Measurements from ENCODE around the gene FGGY. TPM values are rescaled to one million over a fixed set of nuclear protein-coding genes. Genes with fewer than 3 reads are reported as not detected.
"Not testable (repeated sequence)": the region's sequence is repeated elsewhere in the genome, so short reads cannot be mapped to it uniquely, and the experiment has no call there.

FGGY gene
- total RNA-seq: 31.2 TPM
- long read RNA-seq, partial matches to known transcripts: 3 of 29 reads
- long read RNA-seq, other reads (novel, unspliced or antisense): 25 of 29 reads

GRCh38 chr1:59296358-59297256 lies at the start of gene FGGY:
Gene FGGY, plus strand, starts transcription at chr1:59297094. Its CDS starts 24,456 bp downstream, at chr1:59321550.
- no peaks in the 10 kb centered on the region for H3K9me3 ChIP-seq (replicated peaks)
- peak within 1 kb of the TSS; percentile 73 for H3K4me3 ChIP-seq
- peak within 1 kb of the TSS; percentile 99 for H3K27ac ChIP-seq (replicated peaks)
- peaks cover 47% of the 10 kb centered on the region for H3K4me1 ChIP-seq
- H3K27me3 ChIP-seq (ENCODE audit: low read depth): no peaks in the 10 kb centered on the region
- no peak for TF ChIP-seq CTCF (IDR thresholded peaks at IDR 0.05; ENCODE audit: borderline replicate concordance)
- no peaks in the 10 kb centered on the region for H3K36me3 ChIP-seq
- intact Hi-C loops (cut with micrococcal nuclease): loop anchor here (10.0 kb wide), 2 partner anchors 408 to 512 kb away; partner anchors contain the start of gene JUN
- DNase-seq: peak; percentile 98

- no peak overlapping the region for H3K4me3 ChIP-seq
- peaks cover 20% of the 10 kb centered on the region for H3K9me3 ChIP-seq (replicated peaks)
- H3K36me3 ChIP-seq: no peaks in the 10 kb centered on the region
- H3K27ac ChIP-seq (replicated peaks): peak overlapping the region; percentile 52
- no peak for TF ChIP-seq CTCF (IDR thresholded peaks at IDR 0.05; ENCODE audit: borderline replicate concordance)
- intact Hi-C loops (cut with micrococcal nuclease): no loop called here
- DNase-seq: no peak
- H3K27me3 ChIP-seq (ENCODE audit: low read depth): no peaks in the 10 kb centered on the region
- H3K4me1 ChIP-seq: no peaks in the 10 kb centered on the region
Measured at GRCh38 chr1:59248758-59249157, 48.1 kb upstream of the FGGY start.

DNA sequence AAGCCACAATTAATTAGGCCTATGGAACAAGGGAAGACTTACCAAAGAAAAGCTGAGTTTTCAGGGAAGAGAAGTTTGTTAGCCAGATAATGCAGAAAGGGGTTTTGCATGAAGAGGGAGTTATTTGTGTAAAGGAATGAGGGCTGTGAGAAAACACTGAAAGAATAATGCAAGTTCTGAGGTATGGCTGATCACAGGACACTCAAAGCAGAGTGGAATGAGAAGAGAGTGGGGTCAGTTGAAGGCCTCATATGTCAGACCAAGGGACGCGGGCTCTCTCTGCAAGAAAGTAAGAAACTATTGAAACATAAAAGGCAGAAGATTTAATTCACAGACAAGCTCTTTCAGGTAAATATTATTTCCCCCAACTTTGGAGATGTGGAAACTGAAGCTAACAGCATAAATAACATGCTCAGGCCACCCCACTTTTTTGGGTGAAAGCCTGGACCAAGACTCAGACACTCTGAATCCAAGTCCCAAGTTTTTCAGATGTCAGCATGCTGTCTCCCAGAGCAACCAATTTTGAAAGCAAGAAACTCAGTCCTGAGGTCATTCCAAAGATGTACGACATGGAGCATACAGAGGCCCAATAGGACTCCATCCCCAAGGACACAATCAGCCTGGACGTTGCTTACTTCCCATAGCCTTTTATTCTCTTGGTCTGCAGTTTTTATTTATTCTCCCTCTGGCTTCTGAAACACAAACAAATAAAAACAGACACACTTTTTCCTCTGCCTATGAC lies 47.3 kb upstream of the FGGY start:
- Histone ChIP-seq H3K4me1 (no peaks in the 10 kb centered on the region), H3K4me3 (no peak overlapping the region), H3K27me3 (ENCODE audit: low read depth) (no peaks in the 10 kb centered on the region), H3K36me3 (no peaks in the 10 kb centered on the region), H3K27ac (replicated peaks) (peak overlapping the region; percentile 64), H3K9me3 (replicated peaks) (peaks cover 16% of the 10 kb centered on the region)
- intact Hi-C loops (cut with micrococcal nuclease): no loop called here
- no peak for TF ChIP-seq CTCF (IDR thresholded peaks at IDR 0.05; ENCODE audit: borderline replicate concordance)
- DNase-seq: no peak

DNA sequence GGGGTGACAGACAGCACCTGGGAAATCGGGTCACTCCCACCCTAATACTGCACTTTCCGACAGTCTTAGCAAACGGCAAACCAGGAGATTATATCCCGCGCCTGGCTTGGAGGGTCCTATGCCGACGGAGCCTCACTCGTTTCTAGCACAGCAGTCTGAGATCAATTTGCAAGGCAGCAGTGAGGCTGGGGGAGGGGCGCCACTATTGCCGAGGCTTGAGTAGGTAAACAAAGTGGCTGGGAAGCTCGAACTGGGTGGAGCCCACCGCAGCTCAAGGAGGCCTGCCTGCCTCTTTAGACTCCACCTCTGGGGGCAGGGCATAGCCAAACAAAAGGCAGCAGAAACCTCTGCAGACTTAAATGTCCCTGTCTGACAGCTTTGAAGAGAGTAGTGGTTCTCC lies 45.8 kb upstream of the FGGY start:
- DNase-seq; H3K36me3 ChIP-seq; H3K4me3 ChIP-seq; intact Hi-C loops (cut with micrococcal nuclease); H3K27me3 ChIP-seq (ENCODE audit: low read depth); H3K4me1 ChIP-seq: not testable (repeated sequence)
- peak overlapping the region; percentile 64 for H3K27ac ChIP-seq (replicated peaks)
- H3K9me3 ChIP-seq (replicated peaks): peaks cover 13% of the 10 kb centered on the region

- H3K27me3 ChIP-seq (ENCODE audit: low read depth); intact Hi-C loops (cut with micrococcal nuclease); H3K27ac ChIP-seq (replicated peaks); H3K9me3 ChIP-seq (replicated peaks); H3K36me3 ChIP-seq; H3K4me3 ChIP-seq; DNase-seq: not testable (repeated sequence)
- peaks cover 11% of the 10 kb centered on the region for H3K4me1 ChIP-seq
Measured at GRCh38 chr1:59256429-59256828, 40.5 kb upstream of the FGGY start.

GRCh38 chr1:59258412-59259032 lies 38.4 kb upstream of the FGGY start:
- intact Hi-C loops (cut with micrococcal nuclease): no loop called here

More at GRCh38 chr1:59258412-59259032, 38.4 kb upstream of the FGGY start:
- Histone ChIP-seq H3K27me3 (ENCODE audit: low read depth) (no peaks in the 10 kb centered on the region), H3K4me1 (peaks cover 19% of the 10 kb centered on the region), H3K27ac (replicated peaks) (no peak overlapping the region), H3K4me3 (no peak overlapping the region), H3K36me3 (no peaks in the 10 kb centered on the region), H3K9me3 (replicated peaks) (no peaks in the 10 kb centered on the region)
- TF ChIP-seq CTCF (IDR thresholded peaks at IDR 0.05; ENCODE audit: borderline replicate concordance): no peak
- no peak for DNase-seq

Data from left ventricle myocardium inferior (tissue), 1 donor.